ENCODE measurements around the gene CHST15. TPM values are rescaled to one million over a fixed set of nuclear protein-coding genes. Genes with fewer than 3 reads are reported as not detected.

The CHST15 gene
- total and polyA plus RNA-seq, 9 donors = 35.9 to 93.0 (median 52.5) TPM

DNA sequence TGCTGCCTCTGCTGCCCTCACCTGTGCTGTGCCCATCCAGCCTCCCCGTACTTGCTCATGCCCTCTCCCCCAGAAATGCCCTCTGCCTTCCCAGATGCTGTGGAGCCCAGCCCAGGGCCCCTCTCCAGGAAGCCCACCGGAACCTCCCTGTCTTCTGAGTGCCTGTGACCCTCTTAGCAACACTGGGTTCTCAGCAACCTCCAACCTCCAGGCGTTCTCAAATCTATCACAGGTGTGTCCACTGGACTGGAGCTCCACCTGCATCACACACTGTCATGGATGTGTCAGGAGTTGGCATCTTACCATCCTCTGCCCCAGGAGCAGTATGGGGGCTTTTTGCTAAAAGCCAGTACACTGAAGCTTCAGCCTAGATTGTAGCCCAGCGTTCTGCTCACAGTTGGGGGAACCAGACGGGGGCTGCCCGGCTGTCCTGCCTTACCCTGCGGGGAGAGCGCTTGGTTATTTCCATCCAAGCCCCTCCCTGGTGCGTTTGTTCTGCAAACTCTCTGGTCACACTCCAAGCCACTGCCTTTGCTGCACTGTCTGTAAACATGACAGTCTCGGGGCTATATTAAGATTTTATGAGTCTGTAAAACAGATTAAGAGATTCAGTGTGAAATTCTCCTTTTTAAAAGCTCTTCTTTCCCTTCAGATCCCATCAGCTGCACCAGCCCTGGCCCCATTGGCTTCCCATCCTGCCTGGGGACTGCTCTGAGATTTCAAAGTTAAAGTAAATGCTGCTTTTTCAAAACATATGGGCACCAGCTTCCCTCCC is 130.5 kb downstream of the CHST15 start:
- 53 to 72% (median 58%) methylated on average over 10 of the region's 10 CpGs for WGBS, 3 donors
- Histone ChIP-seq H3K4me1 (ENCODE audit: insufficient read depth) (no peaks in the 10 kb centered on the region), H3K9me3 (no peaks in the 10 kb centered on the region), H3K4me3 (no peak overlapping the region), H3K27me3 (no peaks in the 10 kb centered on the region), H3K36me3 (no peaks in the 10 kb centered on the region), H3K27ac (no peak overlapping the region)
- DNase-seq = no peak
- intact Hi-C loops (cut with DNase I) = loop anchor here in 1 of 4 donors (10.0 kb wide), 1 partner anchor 828 kb away; the partner anchor contains the start of gene HMX3
- TF ChIP-seq EP300 (IDR thresholded peaks at IDR 0.05) (no peak), POLR2A (IDR thresholded peaks at IDR 0.05) (no peak)
- TF ChIP-seq, protein P1, sequence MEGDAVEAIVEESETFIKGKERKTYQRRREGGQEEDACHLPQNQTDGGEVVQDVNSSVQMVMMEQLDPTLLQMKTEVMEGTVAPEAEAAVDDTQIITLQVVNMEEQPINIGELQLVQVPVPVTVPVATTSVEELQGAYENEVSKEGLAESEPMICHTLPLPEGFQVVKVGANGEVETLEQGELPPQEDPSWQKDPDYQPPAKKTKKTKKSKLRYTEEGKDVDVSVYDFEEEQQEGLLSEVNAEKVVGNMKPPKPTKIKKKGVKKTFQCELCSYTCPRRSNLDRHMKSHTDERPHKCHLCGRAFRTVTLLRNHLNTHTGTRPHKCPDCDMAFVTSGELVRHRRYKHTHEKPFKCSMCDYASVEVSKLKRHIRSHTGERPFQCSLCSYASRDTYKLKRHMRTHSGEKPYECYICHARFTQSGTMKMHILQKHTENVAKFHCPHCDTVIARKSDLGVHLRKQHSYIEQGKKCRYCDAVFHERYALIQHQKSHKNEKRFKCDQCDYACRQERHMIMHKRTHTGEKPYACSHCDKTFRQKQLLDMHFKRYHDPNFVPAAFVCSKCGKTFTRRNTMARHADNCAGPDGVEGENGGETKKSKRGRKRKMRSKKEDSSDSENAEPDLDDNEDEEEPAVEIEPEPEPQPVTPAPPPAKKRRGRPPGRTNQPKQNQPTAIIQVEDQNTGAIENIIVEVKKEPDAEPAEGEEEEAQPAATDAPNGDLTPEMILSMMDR (IDR thresholded peaks at IDR 0.05) = no peak

DNA sequence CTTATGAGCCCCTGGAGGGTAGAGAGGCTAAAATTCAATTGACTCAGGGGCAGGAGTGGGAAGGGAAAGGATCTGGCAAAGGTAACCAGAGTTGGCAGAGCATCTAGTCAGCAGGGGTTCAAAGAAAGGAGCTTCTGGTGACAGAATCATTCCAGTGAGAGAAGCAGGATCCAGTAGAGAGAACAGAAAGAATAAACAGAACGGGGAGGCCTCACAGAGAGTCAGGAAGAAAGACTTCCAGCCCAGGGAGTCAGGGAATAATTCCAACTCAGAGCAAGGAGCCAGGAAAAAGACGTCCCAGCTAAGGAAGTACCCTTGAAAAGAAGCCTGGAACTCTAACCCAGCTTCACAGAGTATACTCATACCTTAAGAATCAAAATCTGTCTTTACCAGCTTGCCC is 135.2 kb downstream of the CHST15 start:
- no peaks in the 10 kb centered on the region for H3K36me3 ChIP-seq
- no peaks in the 10 kb centered on the region for H3K27me3 ChIP-seq
- H3K9me3 ChIP-seq = no peaks in the 10 kb centered on the region
- 9 to 30% (median 27%) methylated on average over 2 of the region's 2 CpGs for WGBS, 3 donors
- DNase-seq = no peak
- H3K27ac ChIP-seq = no peak overlapping the region
- no peak overlapping the region for H3K4me3 ChIP-seq
- TF ChIP-seq, protein P1 (IDR thresholded peaks at IDR 0.05) = no peak
- TF ChIP-seq EP300 (IDR thresholded peaks at IDR 0.05) (no peak), POLR2A (IDR thresholded peaks at IDR 0.05) (no peak)
- no peaks in the 10 kb centered on the region for H3K4me1 ChIP-seq (ENCODE audit: insufficient read depth)
- intact Hi-C loops (cut with DNase I) = no loop called here

Other genes starting within 250 kb of the CHST15 start
- 10 to 100 TPM in 4 of 7 donors, 1 to 10 TPM in 3; 5.5 to 22.1 (median 11.6) TPM for gene CPXM2, start 201.8 kb downstream of the CHST15 start, total RNA-seq
- 10 to 100 TPM; 13.3 to 66.0 TPM for gene CPXM2, start 201.8 kb downstream of the CHST15 start, polyA plus RNA-seq

Measured in ovary (tissue), 9 donors.